NCI-H526 treated with DMSO at 0.1 percent for 48 hours (cell line): Measurements from ENCODE around the gene NCAPG2.
"Not testable (repeated sequence)": the region's sequence is repeated elsewhere in the genome, so short reads cannot be mapped to it uniquely, and the experiment has no call there.

ENCODE experiments used
- DNase-seq: peaks from one replicate; lab custom pipeline; 2025; lab: John Stamatoyannopoulos, UW

NCAPG2 gene

DNA sequence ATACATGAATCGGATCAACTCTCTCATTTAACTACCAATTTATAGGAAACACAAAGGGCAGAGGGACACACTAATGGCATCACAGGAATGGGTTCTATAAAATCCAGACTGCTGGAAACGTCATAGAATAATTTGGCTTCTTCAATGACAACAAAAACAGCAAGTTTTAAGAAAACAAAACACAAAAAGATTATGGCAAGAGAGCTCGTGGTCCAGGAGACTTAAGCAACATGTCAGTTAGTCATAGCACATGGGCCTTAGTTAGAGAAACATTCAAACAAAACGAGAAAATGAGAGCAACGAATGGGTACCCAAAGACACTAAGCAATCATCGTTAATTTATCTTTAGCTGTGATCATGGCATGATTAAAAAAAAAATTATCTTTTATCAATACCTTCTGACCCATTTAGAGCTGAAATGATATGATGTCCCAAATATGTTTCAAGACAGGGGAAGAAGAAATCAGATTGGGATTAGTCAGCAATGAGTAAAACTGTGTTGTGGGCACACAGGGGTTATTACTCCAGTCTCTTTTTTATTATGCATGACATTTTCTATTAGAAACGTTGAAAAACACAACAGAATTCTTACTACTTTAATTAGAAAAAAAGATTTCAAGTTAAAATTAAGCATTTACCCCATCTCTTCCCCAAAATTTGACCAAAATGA, 28.3 kb downstream of the NCAPG2 start:
- DNase-seq: no peak

DNA sequence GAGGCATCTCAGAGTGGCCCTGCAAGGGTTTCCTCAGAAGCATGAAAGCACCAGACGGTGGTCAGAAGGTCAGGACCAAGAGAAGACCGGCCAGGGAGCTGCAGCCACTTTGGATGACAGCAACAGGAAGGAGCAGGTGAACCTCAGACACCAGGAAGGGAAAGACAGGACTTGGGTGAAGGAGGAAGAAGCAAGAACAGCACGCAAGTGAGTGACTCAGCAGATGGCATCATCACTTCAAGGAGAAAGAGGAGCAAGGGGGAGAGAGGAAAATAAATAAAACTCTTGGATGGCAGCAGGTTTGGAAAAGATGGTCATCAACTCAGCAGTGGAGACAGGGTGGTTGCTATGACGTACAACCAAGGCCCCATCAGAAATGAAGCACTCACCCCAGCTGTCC, 31.6 kb downstream of the NCAPG2 start:
- DNase-seq: no peak

DNA sequence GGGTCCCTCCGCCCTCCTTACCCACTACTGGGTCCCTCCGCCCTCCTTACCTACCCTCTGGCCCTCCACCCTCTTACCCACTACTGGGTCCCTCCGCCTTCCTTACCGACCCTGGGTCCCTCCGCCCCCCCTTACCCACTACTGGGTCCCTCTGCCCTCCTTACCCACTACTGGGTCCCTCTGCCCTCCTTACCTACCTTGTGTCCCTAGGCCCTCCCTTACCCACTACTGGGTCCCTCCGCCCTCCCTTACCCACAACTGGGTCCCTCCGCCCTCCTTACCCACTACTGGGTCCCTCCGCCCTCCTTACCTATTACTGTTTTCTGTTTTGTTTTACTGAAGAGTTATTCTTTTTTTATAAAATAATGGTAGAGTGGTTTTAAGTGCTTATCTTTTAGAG, 36.5 kb downstream of the NCAPG2 start:
- not testable (repeated sequence) for DNase-seq

DNA sequence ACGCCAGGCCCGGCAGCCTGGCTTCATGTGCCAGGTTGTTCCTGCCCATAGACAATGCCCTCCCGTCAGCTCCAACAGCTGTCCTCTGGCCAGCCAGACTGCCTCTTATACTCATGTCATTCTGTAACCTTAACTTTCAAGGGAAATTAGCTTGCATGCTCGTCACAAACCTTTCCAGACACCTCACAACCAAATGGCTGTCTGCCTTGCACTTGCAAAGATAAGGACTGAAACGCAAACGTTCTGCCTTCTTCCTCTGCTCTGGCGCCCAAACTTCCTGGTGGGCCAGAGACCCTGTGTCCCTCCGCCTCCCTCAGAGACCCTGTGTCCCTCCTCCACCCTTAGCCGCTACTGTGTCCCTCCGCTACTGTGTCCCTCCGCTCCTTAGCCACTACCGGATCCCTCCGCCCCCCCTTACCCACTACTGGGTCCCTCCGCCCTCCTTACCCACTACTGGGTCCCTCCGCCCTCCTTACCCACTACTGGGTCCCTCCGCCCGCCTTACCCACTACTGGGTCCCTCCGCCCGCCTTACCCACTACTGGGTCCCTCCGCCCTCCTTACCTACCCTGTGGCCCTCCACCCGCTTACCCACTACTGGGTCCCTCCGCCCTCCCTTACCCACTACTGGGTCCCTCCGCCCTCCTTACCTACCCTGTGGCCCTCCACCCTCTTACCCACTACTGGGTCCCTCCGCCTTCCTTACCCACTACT, 37.5 kb downstream of the NCAPG2 start:
- not testable (repeated sequence) for DNase-seq

GRCh38 chr7:158666401-158666800, 38.2 kb downstream of the NCAPG2 start:
- no peak for DNase-seq

GRCh38 chr7:158664406-158664805, 40.2 kb downstream of the NCAPG2 start:
- DNase-seq: no peak

- DNase-seq: no peak
Observed at GRCh38 chr7:158663428-158663741, 41.2 kb downstream of the NCAPG2 start.

- DNase-seq: no peak
Observed at GRCh38 chr7:158662610-158663427, 41.8 kb downstream of the NCAPG2 start.

- DNase-seq: no peak
Observed at GRCh38 chr7:158658475-158658874, 46.1 kb downstream of the NCAPG2 start.

GRCh38 chr7:158657189-158657746, 47.3 kb downstream of the NCAPG2 start:
- no peak for DNase-seq

- no peak for DNase-seq
Observed at GRCh38 chr7:158655931-158656441, 48.6 kb downstream of the NCAPG2 start.

GRCh38 chr7:158655507-158655906, 49.1 kb downstream of the NCAPG2 start:
- DNase-seq: no peak

- no peak for DNase-seq
Observed at GRCh38 chr7:158651968-158652565, 52.5 kb downstream of the NCAPG2 start.

DNA sequence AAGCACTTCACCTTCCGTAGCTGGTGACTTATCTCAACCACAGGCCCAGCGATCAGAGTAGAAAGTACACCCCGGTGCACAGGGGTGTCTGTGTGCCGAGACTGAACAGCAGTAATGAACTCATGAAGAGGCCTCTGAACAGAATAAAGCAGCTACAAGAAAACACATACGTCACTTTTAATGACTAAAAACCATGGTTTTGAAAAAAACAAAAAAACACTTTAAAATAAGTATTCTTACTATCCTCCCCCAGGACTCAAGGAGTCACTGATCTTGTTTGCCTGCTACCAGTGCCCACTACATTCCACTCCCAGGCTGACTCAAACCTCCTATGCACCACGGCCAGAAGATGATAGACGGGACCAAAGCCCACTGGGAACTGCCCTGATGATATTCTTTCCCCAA, 53.8 kb downstream of the NCAPG2 start:
- no peak for DNase-seq

DNA sequence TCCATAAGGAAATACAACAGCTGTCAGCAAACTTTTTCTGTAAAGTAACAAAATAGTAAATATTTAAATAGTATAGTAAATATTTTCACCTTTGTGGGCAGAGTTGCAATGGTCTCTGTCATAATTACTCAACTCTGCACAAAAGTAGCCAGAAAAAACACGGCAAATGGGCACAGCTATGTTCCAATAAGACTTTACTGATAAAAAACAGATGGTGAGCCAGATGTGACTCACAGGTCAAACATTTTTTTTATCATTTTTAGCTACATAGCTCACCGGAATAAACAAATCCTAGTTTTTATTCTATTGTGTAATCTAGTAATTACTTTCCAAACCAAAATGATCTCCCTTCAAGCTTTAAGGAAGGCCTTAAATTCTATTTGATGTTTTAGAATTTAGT, 55.3 kb downstream of the NCAPG2 start:
- no peak for DNase-seq

DNA sequence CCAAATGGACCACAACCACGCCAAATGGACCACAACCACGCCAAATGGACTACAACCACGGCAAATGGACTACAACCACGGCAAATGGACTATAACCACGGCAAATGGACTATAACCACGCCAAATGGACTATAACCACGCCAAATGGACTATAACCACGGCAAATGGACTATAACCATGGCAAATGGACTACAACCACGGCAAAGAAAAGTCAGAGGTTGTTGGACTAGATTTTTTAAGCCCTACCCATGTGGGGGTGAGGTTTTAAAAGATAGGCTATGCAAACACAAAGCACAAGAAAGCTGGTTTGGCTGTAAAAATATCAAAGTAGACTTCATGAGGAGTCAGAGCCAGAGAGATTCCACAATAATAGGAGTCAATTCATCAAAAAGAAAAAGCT, 55.8 kb downstream of the NCAPG2 start:
- no peak for DNase-seq

DNA sequence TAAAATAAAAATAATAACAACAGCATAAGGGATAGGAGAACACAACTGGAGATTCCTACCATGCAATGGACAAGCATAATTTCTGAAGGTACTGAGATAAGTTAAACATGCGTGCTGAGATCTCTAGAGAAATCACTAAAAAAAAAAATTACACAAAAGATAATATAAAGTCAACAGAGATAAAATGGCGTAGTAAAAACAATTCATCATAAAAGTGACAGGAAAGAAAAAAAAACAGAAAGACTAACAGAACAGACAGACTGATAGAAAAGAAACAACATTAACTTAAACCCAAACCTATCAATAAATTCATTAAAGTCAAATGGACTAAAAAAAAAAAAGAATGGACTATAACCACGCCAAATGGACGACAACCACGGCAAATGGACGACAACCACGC, 56.4 kb downstream of the NCAPG2 start:
- no peak for DNase-seq

DNA sequence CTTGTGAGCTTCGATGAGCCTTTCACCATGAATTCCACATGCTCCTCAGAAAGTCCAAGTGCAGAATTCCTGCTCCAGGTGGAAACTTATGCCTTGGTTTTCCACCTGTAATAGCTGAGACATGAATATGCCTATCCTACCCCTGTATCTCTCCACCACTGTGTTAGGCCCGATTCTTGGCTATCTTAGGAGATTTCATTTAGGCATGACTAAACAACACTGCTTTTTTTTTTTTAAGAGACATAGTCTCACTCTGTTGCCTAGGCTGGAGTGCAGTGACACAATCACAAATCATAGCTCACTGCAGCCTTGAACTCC, 57.2 kb downstream of the NCAPG2 start:
- DNase-seq: no peak

GRCh38 chr7:158646766-158647474, 57.7 kb downstream of the NCAPG2 start:
- peak; percentile 6 for DNase-seq

- no peak for DNase-seq
Observed at GRCh38 chr7:158645842-158646241, 58.8 kb downstream of the NCAPG2 start.

GRCh38 chr7:158642149-158642548, 62.5 kb downstream of the NCAPG2 start:
- no peak for DNase-seq

GRCh38 chr7:158638001-158638400, 66.6 kb downstream of the NCAPG2 start:
- no peak for DNase-seq
